Measurements from ENCODE around the gene STK38L.

DNA sequence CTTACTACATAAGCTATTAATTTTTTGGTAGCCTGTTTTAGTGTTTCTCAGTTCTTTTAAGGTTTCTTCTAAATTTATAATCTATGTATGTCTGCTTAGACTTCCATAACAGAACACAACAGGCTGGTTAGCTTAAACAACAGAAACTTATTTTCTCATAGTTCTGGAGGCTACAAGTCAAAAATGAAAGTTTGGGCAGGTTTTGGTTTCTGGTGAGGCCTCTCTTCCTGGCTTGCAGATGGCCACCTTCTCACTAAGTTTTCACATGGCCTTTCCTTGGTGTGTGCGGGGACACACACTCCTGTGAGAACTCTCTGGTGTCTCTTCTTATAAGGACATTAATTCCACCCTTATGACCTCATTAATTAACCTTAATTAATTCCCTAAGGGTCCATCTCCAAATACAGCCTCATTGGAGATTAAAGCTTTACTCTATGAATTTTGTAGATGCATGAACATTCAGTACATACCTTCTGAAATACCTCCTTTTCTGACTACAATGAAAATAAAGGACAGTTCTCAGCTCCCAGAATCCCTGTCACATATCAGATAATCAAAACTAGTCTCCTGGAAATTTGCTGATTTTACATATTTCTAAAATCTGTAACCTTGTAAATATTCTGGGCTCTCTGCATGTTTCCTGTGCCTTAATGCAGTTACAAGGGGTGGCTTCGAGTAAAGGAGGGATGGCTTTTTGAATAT lies 65.4 kb downstream of the STK38L start:
- TF ChIP-seq, protein P1, sequence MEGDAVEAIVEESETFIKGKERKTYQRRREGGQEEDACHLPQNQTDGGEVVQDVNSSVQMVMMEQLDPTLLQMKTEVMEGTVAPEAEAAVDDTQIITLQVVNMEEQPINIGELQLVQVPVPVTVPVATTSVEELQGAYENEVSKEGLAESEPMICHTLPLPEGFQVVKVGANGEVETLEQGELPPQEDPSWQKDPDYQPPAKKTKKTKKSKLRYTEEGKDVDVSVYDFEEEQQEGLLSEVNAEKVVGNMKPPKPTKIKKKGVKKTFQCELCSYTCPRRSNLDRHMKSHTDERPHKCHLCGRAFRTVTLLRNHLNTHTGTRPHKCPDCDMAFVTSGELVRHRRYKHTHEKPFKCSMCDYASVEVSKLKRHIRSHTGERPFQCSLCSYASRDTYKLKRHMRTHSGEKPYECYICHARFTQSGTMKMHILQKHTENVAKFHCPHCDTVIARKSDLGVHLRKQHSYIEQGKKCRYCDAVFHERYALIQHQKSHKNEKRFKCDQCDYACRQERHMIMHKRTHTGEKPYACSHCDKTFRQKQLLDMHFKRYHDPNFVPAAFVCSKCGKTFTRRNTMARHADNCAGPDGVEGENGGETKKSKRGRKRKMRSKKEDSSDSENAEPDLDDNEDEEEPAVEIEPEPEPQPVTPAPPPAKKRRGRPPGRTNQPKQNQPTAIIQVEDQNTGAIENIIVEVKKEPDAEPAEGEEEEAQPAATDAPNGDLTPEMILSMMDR (IDR thresholded peaks at IDR 0.05; ENCODE audit: borderline replicate concordance, extremely low read depth, low read length, poor library complexity, severe bottlenecking) = no peak
- no peak for TF ChIP-seq EZH2 (IDR thresholded peaks at IDR 0.05; ENCODE audit: borderline replicate concordance, low read depth, low read length, severe bottlenecking)
